ENCODE data around the gene ARHGAP31.

- TF ChIP-seq CTCF (IDR thresholded peaks at IDR 0.05; ENCODE audit: low read depth, low read length, poor library complexity, severe bottlenecking) (no peak), EZH2phosphoT487 (IDR thresholded peaks at IDR 0.05; ENCODE audit: borderline replicate concordance, low read length) (no peak)
Measured at GRCh38 chr3:119356646-119357045, 62.5 kb downstream of the ARHGAP31 start.
